GM19397 (cell line): ENCODE results near the gene CA6.
"Not testable (repeated sequence)": the region's sequence is repeated elsewhere in the genome, so short reads cannot be mapped to it uniquely, and the experiment has no call there.

Experiments used
- ATAC-seq: cut with Tn5 transposase; IDR thresholded peaks from one replicate; pipeline ENCODE4 v1.9.1; 2021; ENCODE audit warnings: mild to moderate bottlenecking, moderate library complexity; ENCODE audit not compliant: unreplicated experiment

The CA6 gene

DNA sequence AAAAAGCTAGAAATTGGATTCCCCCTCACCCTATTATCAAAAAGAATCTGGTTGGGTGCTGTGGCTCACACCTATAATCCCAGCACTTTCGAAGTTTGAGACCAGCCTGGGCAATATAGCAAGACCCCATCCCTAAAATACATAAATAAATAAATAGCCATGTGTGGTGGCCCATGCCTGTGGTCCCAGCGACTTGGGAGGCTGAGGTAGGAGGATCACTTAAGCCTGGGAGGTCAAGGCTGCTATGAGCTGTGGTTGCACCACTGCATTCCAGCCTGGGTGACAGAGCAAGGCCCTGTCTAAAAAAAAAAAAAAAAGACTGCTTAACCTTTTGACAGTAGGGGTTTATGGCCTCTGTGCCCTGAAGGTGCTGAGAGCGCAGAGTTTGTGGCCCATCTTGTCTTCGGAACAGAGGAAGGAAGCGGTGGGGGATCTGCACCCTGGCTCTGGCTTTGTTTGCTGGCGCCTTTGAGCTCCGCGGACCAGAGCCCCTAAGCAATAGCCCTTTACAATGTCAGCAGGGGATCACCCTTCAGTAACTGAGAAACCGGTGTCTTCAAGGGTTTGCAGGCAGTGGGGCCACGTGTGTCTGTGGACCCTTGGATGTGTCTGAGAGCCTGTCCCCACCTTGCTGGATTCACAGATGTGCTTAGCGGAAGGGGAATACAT lies 58.5 kb downstream of the CA6 start:
- ATAC-seq = no peak

DNA sequence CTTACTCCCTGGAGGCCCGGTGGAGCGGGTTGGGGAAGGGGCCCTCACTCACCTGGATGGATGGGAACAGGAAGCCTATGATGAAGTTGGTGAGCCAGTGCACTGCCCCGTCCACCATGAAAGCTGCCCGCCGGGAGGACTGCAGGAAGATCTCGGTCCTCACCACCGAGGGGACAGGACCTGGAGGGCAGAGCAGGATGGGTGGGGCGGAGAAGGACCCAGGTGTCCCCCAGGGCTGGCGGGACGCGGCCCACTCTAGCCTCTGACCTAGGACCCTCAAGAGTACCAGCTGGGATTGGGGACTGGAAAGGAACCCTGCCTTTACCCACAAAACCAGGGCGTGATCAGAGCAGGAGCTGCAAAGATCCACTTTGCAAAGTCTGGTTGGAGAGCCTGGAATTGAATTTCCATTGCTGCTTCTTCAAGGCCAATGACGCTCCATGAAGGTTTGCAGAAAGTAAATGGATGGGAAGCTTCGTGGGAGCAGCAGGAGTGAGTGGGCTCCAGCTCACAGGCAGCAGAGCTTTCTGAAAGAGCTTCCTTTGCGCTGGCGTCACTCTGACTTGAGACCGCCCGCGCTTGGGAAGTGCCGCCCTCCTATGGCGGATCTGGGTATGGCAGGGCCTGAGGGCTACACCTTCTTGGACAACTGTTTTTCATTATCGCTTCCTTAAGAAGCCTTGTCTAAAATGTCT lies 59.2 kb downstream of the CA6 start:
- ATAC-seq = no peak

GRCh38 chr1:9005395-9005708 lies 59.7 kb downstream of the CA6 start:
- ATAC-seq = no peak

GRCh38 chr1:9006956-9007615 lies 61.4 kb downstream of the CA6 start:
- no peak for ATAC-seq

- ATAC-seq = no peak
Observed at GRCh38 chr1:9008236-9008635, 62.6 kb downstream of the CA6 start.

DNA sequence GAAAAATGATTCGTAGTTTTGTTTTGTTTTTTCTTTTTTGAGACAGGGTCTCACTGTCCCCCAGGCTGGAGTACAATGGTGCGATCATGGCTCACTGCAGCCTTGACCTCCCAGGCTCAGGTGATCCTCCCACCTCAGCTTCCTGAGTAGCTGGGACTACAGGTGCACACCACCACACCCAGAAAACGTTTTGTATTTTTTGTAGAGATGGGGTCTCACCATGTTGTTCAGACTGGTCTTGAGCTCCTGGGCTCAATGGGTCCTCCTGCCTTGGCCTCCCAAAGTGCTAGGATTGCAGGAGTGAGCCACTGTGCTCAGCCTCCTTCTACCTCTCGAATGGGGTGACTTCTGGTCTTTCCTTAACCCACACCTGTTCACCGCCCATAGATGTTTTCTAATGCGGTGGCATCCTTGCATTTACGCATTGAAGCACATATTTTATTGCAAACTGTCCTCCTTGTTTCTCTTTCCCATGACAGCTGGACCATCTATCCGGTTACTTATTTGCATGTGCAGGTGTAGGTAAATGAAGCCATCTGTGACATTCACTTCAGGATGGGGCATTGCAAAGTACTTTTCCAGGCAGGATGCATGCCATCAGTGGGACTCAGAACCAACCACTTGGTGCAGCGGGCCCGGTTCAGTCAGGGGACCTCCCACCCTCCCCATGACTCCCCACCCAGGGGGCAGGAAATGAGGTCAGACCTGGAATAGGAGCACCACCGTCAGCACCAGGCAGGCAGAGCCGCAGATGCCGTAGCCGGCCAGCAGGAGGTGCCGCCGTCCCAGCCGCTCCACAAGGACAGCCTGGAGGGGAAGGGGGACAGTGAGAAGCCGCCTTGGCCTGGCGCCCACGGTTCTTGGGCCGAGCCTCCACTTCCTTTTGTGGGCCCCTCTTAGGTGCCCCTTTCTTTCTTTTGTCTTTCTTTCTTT lies 64.0 kb downstream of the CA6 start:
- no peak for ATAC-seq

DNA sequence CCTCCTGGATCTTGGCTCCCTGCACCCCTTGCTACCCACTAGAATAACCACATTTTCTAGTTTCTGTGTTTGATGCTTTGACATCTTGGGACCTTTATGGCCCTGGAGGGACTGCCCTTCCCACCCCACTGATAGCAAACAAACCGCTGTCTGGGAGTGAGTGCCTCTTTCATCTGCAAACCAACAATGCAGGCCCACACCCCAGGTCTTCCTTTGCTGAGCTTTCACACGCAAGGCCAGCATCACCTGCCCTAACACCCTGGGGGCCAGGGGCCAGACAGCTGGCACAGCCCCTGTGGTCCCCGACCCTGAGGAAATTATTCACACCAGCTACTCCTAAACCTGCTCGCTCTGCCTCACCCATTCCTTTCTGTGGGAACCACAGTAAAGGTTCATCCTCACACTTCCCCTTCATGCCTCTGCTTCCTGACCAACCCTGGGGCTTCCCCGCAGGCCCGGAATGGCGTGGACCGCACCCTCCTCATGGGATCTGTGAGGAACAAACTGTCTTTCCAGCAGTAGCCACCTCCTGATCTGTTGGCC lies 65.2 kb downstream of the CA6 start:
- no peak for ATAC-seq

- no peak for ATAC-seq
Observed at GRCh38 chr1:9013819-9014218, 68.2 kb downstream of the CA6 start.

DNA sequence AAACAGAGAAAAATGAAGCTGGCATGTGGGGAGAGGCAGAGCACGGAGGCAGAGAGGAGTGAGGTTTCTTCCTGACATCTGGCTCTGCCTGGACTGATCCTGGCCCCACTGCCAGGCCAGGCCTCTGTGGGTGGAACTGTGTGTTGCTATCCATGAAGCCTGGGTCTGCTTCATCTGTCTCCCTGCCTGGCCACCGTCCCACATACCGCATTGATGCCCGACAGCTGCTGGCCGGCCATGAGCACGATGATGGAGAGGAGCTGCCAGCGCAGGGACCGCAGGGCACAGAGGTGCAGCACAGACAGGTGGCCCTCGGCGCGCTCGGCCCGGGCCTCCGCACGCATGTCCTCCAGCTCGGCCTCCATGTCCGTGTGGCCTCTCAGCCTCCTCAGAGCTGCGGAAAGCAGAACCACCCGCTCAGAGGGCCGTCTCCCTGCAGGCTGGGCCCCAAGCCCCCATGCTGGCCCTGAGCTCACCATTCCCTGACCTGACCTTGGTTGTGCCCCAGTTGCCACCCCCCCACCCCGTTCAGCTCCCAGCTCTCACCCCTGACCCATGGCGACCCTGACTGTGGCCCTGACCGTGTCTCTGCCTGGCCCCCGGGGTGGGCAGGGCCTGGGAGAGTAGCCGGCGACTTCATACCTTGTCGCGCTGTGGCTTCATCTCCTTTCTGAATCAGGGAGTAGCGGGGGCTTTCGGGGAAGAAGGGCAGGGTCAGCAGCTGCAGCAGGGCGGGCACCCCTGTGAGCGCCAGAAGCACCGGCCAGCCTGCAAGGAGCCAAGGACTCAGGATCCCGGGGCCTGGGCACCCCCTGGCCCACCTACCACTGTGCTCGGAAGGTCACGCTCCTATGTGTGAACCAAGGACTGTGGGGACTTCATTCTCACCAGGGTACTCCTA lies 69.1 kb downstream of the CA6 start:
- no peak for ATAC-seq

DNA sequence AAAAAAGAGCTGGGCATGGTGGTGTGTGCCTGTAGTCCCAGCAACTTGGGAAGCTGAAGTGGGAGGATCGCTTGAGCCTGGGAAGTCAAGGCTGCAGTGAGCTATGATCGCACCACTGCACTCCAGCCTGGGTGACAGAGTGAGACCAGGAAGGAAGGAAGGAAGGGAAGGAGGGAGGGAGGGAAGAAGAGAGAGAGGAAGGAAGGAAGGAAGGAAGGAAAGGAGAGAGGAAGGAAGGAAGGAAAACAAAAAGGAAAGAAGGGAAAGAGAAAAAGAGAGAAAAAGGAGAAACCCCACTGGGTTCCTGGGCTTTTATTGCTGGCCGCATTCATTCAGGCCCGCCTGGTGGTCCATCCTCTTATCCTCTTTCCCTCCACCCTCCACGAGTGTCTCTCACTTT lies 70.8 kb downstream of the CA6 start:
- no peak for ATAC-seq

DNA sequence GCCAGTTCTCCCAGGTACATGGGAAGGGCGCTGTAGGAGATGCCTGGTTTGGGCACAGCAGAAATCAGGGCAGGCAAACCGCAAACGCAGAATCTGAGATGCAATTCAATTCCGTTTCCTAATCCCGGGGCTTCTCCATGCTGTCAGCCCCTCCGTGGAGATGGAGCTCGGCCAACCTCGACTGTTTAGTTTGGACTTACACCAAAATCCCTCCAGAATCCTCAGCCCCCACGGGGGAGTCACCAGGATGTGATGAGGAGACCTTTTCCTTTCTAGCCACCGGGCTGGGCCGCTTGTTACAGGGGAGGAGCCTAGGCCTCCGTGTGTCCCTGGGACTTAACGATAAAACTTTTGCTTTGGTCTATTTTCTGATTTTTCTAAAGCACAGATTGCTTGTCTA lies 72.7 kb downstream of the CA6 start:
- ATAC-seq = no peak

DNA sequence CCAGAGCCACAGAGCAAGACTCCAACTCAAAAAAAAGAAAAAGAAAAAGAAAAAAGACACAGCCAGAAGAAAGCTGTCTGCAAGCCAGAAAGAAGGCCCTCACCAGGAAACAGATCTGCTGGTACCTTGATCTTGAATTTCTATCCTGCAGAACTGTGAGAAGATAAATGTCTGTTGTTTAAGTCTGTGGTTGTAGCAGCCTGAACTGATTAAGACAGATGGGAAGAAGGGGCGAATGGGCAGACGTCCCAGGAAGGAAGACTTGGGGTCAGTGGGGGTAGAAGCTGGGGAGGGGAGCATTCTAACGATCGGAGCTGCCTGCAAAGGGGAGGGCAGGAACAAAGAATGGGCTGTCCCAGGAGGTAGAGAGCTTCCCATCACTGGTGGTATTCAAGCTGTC lies 74.2 kb downstream of the CA6 start:
- ATAC-seq = no peak

GRCh38 chr1:9020305-9020704 lies 74.6 kb downstream of the CA6 start:
- ATAC-seq = no peak

DNA sequence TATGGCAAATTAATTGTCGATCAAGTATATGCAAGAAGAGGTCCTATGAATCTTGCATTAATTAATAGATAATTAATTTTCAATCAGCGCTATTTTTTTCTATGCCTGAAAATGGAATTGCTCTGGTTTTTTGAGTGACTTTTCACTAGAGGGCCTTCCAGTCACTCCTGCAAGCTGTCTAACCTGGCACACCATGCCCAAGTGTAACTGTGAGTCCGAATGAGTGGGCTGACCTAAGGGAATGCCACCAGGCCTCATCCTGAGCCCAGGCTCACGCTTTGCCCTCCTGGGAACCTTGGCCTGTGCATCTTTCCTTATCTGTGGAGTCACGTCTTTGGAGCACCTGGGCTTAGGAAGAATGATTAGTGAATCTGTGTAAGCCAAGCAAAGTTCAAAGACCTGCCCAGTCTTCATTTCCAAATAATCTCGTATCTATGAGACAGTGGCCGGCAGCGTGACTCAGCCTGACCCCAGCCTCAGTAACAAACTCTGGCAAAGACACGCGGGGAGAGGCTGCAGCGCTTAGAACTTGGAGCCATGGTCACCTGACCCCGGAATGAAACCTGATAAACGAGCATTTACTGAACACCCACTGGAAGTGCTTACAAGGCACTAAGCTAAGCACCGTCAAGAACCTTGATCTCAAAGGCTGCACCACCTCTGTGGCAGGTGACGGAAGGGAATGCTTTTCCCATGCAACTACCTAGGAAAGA lies 76.5 kb downstream of the CA6 start:
- not testable (repeated sequence) for ATAC-seq

- ATAC-seq = no peak
Observed at GRCh38 chr1:9022773-9023172, 77.1 kb downstream of the CA6 start.
